ENCODE results near the gene TP53AIP1.

DNA sequence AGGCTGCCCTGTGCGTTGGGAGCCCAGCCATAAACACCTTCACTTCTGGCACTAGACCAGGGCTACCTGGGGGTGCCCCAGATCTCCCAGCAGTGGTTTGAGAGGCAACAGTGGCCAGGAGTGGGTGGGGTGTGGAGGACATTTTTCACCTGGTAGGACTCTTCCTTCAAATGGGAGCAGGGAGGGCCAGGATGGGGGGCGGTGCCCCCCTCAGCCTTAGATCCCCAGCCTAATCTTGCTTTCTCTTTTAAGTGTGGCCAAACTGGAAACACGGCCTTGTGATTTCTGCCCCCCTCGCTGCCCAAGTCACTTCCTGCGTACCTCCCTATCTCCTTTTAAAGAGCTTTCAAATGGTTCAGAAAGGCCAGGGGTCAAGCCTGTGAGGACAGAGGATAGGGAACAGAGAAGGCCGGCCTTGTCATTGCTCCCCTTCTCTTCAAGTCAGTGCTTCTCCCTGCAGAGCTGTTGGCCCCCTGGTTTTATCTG lies 50.7 kb downstream of the TP53AIP1 start:
- TF ChIP-seq, protein P1, sequence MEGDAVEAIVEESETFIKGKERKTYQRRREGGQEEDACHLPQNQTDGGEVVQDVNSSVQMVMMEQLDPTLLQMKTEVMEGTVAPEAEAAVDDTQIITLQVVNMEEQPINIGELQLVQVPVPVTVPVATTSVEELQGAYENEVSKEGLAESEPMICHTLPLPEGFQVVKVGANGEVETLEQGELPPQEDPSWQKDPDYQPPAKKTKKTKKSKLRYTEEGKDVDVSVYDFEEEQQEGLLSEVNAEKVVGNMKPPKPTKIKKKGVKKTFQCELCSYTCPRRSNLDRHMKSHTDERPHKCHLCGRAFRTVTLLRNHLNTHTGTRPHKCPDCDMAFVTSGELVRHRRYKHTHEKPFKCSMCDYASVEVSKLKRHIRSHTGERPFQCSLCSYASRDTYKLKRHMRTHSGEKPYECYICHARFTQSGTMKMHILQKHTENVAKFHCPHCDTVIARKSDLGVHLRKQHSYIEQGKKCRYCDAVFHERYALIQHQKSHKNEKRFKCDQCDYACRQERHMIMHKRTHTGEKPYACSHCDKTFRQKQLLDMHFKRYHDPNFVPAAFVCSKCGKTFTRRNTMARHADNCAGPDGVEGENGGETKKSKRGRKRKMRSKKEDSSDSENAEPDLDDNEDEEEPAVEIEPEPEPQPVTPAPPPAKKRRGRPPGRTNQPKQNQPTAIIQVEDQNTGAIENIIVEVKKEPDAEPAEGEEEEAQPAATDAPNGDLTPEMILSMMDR (IDR thresholded peaks at IDR 0.05; ENCODE audit: control extremely low read depth in 1 of 3, insufficient read depth in 1 of 3, low read depth in 1 of 3, low read length in 3 of 3): no peak
- TF ChIP-seq, protein P2, sequence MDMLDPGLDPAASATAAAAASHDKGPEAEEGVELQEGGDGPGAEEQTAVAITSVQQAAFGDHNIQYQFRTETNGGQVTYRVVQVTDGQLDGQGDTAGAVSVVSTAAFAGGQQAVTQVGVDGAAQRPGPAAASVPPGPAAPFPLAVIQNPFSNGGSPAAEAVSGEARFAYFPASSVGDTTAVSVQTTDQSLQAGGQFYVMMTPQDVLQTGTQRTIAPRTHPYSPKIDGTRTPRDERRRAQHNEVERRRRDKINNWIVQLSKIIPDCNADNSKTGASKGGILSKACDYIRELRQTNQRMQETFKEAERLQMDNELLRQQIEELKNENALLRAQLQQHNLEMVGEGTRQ (IDR thresholded peaks at IDR 0.05; ENCODE audit: low read length): no peak
- TF ChIP-seq JUN (IDR thresholded peaks at IDR 0.05; ENCODE audit: low read depth, low read length): no peak

All from H1 (cell line).